ENCODE results near the gene DENND4A.

GRCh38 chr15:65792138-65792987, at the start of gene DENND4A:
- TF ChIP-seq BHLHE40 (IDR thresholded peaks at IDR 0.05; ENCODE audit: borderline replicate concordance) = no peak
- no peak for TF ChIP-seq FOXA1 (IDR thresholded peaks at IDR 0.05)
- peak; percentile 50; the same call in 1 of the 2 replicates for TF ChIP-seq HDGF (IDR thresholded peaks at IDR 0.05; ENCODE audit: borderline replicate concordance)
- TF ChIP-seq ZNF384 (IDR thresholded peaks at IDR 0.05) = no peak
- peak; percentile 82; the same call in 1 of the 2 replicates for TF ChIP-seq FOXM1 (IDR thresholded peaks at IDR 0.05; ENCODE audit: borderline replicate concordance)
- peak; percentile 36; the same call in 1 of the 2 replicates for TF ChIP-seq SP1 (IDR thresholded peaks at IDR 0.05)
- TF ChIP-seq ELF4 (IDR thresholded peaks at IDR 0.05) = no peak
- peak; percentile 82 for TF ChIP-seq PKNOX1 (IDR thresholded peaks at IDR 0.05)
- no peak for TF ChIP-seq SUZ12 (IDR thresholded peaks at IDR 0.05)
- no peak for TF ChIP-seq TARDBP (IDR thresholded peaks at IDR 0.05)
